ENCODE data around the gene GOLT1A. TPM values are rescaled to one million over a fixed set of nuclear protein-coding genes. Genes with fewer than 3 reads are reported as not detected.

The GOLT1A gene
- total RNA-seq, 1 donor from 2014 or later: not detected

GRCh38 chr1:204150702-204151551 is 62.9 kb downstream of the GOLT1A start:
- no peak for DNase-seq (ENCODE audit: extremely low spot score, unreplicated experiment)
- no peak for TF ChIP-seq CTCF (IDR thresholded peaks at IDR 0.05)
- peak overlapping the region; percentile 44 for H3K27ac Mint-ChIP-seq (ENCODE audit: unreplicated experiment)
- no peaks in the 10 kb centered on the region for H3K36me3 Mint-ChIP-seq (ENCODE audit: unreplicated experiment)
- peaks cover 15% of the 10 kb centered on the region for H3K4me1 Mint-ChIP-seq (ENCODE audit: unreplicated experiment)
- H3K4me3 Mint-ChIP-seq (ENCODE audit: unreplicated experiment): peak overlapping the region; percentile 67
- no peaks in the 10 kb centered on the region for H3K27me3 Mint-ChIP-seq (ENCODE audit: unreplicated experiment)
- H3K9me3 Mint-ChIP-seq (ENCODE audit: unreplicated experiment): no peaks in the 10 kb centered on the region

- Mint-ChIP-seq H3K9me3 (ENCODE audit: unreplicated experiment) (no peaks in the 10 kb centered on the region), H3K4me1 (ENCODE audit: unreplicated experiment) (peaks cover 15% of the 10 kb centered on the region), H3K27ac (ENCODE audit: unreplicated experiment) (peak overlapping the region; percentile 44), H3K36me3 (ENCODE audit: unreplicated experiment) (no peaks in the 10 kb centered on the region), H3K27me3 (ENCODE audit: unreplicated experiment) (no peaks in the 10 kb centered on the region), H3K4me3 (ENCODE audit: unreplicated experiment) (peak overlapping the region; percentile 67)
- DNase-seq (ENCODE audit: extremely low spot score, unreplicated experiment): no peak
- TF ChIP-seq CTCF (IDR thresholded peaks at IDR 0.05): no peak
These were observed 63.9 kb downstream of the GOLT1A start for GRCh38 chr1:204149635-204150565.

GRCh38 chr1:204149107-204149506 is 64.7 kb downstream of the GOLT1A start:
- H3K9me3 Mint-ChIP-seq (ENCODE audit: unreplicated experiment): no peaks in the 10 kb centered on the region
- H3K4me1 Mint-ChIP-seq (ENCODE audit: unreplicated experiment): peaks cover 15% of the 10 kb centered on the region
- H3K4me3 Mint-ChIP-seq (ENCODE audit: unreplicated experiment): no peak overlapping the region
- H3K36me3 Mint-ChIP-seq (ENCODE audit: unreplicated experiment): no peaks in the 10 kb centered on the region
- no peak overlapping the region for H3K27ac Mint-ChIP-seq (ENCODE audit: unreplicated experiment)
- TF ChIP-seq CTCF (IDR thresholded peaks at IDR 0.05): no peak
- no peak for DNase-seq (ENCODE audit: extremely low spot score, unreplicated experiment)
- H3K27me3 Mint-ChIP-seq (ENCODE audit: unreplicated experiment): no peaks in the 10 kb centered on the region

Other genes starting within 250 kb of the GOLT1A start
- gene SOX13, start 140.9 kb downstream of the GOLT1A start, total RNA-seq: 11.7 and 12.5 TPM in 2 replicates
- gene ETNK2, start 61.9 kb downstream of the GOLT1A start, total RNA-seq: 15.4 and 15.9 TPM in 2 replicates
- gene REN, start 47.7 kb downstream of the GOLT1A start, total RNA-seq: not detected in 2 replicates
- not detected in 2 replicates for gene KISS1, start 17.5 kb downstream of the GOLT1A start, total RNA-seq
- 0.24 and 0.26 TPM in 2 replicates for gene PLEKHA6, start 145.9 kb upstream of the GOLT1A start, total RNA-seq
- 46.1 and 47.4 TPM in 2 replicates for gene PPP1R15B, start 197.8 kb upstream of the GOLT1A start, total RNA-seq